A549 (cell line): Measurements from ENCODE around the gene PAK3.

Source experiments
- EP300 ChIP-seq, 2 experiments: fragments of >200 bp; sonication (Bioruptor Twin); formaldehyde crosslinking; IDR thresholded peaks; 2 replicates in 1 of 2; 3 replicates in 1 of 2; pipeline ENCODE4 v1.6.1; 2016 to 2017
- HOXA7 ChIP-seq: fragments of 250-450 bp; sonication (Bioruptor Pico); IDR thresholded peaks from 2 replicates; pipeline ENCODE4 v1.5.0; 2020; ENCODE audit warnings: mild to moderate bottlenecking, moderate library complexity
- RCOR1 ChIP-seq: fragments of 150-350 bp; IDR thresholded peaks from 2 replicates; pipeline ENCODE4 v1.6.1; 2014; ENCODE audit warnings: antibody characterized with exemption, low read length, low read depth
- TP53 ChIP-seq: fragments of 250-450 bp; sonication (Bioruptor Pico); IDR thresholded peaks from 2 replicates; pipeline ENCODE4 v1.5.0; 2021; ENCODE audit warnings: mild to moderate bottlenecking, moderate library complexity
- ZNF302 ChIP-seq: fragments of 250-450 bp; sonication (Bioruptor Pico); IDR thresholded peaks from 2 replicates; pipeline ENCODE4 v1.9.0; 2021; ENCODE audit warnings: inconsistent platforms, mild to moderate bottlenecking, moderate library complexity
- TF ChIP-seq, protein P1 (sequence below): fragments of >200 bp; sonication (Bioruptor Twin); formaldehyde crosslinking; IDR thresholded peaks from 3 replicates; pipeline ENCODE4 v1.5.1; 2016
- TF ChIP-seq, protein P2 (sequence below): IDR thresholded peaks from 2 replicates; pipeline ENCODE4 v1.6.1; 2012
- TF ChIP-seq, protein P3 (sequence below): fragments of 450-650 bp; IDR thresholded peaks from 2 replicates; pipeline ENCODE4 v1.6.1; 2014; ENCODE audit warnings: antibody characterized with exemption

DNA sequence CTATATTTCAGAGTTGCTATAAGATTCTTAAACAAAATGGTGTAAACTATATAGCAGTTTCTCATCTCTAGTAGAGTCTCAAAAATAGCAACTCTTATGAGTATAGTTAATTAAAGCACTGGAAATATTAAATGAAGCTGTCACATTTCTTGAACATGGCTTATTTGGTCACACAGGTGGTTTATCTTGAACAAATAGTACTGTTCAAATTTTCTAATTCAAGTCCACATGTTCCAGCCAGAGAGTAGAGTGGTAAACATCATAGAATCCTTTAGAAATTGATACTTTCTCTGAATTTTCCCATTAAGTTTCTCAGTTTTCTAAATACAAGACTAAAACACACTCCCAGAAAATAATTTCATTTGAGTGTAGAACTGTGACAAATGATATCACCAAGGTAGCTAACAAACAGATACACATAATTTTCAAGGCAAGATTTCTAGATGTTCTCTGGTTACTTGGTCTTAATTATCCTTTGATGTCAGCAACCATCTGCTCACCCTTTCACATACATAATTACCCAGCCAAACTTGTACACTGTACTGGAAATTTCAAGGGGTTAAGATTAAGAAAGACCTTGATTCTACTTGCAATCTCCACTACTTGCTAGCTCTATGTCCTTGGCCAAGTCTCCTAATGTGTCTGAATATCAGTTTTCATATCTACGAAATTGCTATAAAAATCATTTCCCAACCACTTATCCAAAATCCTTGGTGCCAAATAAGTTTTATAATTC, 24.3 kb upstream of the PAK3 start:
- TF ChIP-seq, protein P1, sequence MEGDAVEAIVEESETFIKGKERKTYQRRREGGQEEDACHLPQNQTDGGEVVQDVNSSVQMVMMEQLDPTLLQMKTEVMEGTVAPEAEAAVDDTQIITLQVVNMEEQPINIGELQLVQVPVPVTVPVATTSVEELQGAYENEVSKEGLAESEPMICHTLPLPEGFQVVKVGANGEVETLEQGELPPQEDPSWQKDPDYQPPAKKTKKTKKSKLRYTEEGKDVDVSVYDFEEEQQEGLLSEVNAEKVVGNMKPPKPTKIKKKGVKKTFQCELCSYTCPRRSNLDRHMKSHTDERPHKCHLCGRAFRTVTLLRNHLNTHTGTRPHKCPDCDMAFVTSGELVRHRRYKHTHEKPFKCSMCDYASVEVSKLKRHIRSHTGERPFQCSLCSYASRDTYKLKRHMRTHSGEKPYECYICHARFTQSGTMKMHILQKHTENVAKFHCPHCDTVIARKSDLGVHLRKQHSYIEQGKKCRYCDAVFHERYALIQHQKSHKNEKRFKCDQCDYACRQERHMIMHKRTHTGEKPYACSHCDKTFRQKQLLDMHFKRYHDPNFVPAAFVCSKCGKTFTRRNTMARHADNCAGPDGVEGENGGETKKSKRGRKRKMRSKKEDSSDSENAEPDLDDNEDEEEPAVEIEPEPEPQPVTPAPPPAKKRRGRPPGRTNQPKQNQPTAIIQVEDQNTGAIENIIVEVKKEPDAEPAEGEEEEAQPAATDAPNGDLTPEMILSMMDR: no peak
- TF ChIP-seq RCOR1: no peak
- no peak for TF ChIP-seq EP300 (IDR thresholded peaks at IDR 0.05)
- TF ChIP-seq TP53: no peak
- no peak for TF ChIP-seq ZNF302
- TF ChIP-seq HOXA7 (CRISPR knock-in tag): no peak
- TF ChIP-seq, protein P2, sequence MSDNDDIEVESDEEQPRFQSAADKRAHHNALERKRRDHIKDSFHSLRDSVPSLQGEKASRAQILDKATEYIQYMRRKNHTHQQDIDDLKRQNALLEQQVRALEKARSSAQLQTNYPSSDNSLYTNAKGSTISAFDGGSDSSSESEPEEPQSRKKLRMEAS: no peak
- TF ChIP-seq, protein P3, sequence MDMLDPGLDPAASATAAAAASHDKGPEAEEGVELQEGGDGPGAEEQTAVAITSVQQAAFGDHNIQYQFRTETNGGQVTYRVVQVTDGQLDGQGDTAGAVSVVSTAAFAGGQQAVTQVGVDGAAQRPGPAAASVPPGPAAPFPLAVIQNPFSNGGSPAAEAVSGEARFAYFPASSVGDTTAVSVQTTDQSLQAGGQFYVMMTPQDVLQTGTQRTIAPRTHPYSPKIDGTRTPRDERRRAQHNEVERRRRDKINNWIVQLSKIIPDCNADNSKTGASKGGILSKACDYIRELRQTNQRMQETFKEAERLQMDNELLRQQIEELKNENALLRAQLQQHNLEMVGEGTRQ: no peak
